ENCODE measurements around the gene MRPS25.

- no peak for TF ChIP-seq EZH2 (IDR thresholded peaks at IDR 0.05)
- no peak for TF ChIP-seq POLR2AphosphoS5 (IDR thresholded peaks at IDR 0.05; ENCODE audit: borderline replicate concordance, low read depth, low read length)
Measured at GRCh38 chr3:15107075-15107947, 42.2 kb upstream of the MRPS25 start.

Data from SK-N-MC (cell line).